GM19193 (cell line): Measurements from ENCODE around the gene NDUFS8.

Experiments used
- POLR2A ChIP-seq: IDR thresholded peaks from 4 replicates; pipeline ENCODE4 v1.6.1; 2011; ENCODE audit not compliant: insufficient read depth, insufficient read length; ENCODE audit errors: extremely low read depth

Gene NDUFS8

DNA sequence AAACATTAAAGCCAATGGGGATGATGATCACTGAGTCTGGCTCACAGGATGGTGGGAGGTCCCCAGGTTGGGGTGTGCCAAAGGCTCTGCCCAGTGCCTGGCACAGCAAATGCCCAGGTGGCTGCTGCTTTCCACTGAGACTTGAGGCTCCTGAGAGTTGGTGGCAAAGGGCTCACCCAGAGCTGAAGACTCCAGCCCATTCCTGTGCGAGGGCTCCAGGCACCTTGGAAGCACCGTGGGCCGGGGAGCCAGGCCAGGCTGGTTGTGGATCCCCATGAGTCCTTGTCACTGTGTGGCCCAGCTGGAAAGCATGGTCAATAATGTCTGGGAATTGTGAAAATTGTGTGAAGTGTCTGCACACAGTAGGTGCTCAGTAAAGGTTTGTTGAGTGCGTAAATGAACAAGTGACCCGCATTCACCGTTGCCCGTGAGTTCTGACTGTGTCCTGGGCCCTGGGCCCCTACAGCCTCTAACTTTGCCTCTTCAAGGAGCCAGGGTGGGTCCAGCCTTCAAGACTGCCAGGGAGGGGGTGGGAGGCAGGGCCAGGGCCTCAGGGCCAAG is 23.8 kb upstream of the NDUFS8 start:
- TF ChIP-seq POLR2A: no peak

GRCh38 chr11:68007498-68008380 is 22.7 kb upstream of the NDUFS8 start:
- no peak for TF ChIP-seq POLR2A

- no peak for TF ChIP-seq POLR2A
Observed at GRCh38 chr11:68008381-68009337, 21.8 kb upstream of the NDUFS8 start.

GRCh38 chr11:68009391-68010089 is 20.9 kb upstream of the NDUFS8 start:
- no peak for TF ChIP-seq POLR2A

- TF ChIP-seq POLR2A: no peak
Observed at GRCh38 chr11:68010090-68011041, 20.1 kb upstream of the NDUFS8 start, which contains the start of gene ALDH3B1. ALDH3B1 (plus strand) TSS chr11:68010327; CDS start chr11:68015298, 4,971 bp downstream.

DNA sequence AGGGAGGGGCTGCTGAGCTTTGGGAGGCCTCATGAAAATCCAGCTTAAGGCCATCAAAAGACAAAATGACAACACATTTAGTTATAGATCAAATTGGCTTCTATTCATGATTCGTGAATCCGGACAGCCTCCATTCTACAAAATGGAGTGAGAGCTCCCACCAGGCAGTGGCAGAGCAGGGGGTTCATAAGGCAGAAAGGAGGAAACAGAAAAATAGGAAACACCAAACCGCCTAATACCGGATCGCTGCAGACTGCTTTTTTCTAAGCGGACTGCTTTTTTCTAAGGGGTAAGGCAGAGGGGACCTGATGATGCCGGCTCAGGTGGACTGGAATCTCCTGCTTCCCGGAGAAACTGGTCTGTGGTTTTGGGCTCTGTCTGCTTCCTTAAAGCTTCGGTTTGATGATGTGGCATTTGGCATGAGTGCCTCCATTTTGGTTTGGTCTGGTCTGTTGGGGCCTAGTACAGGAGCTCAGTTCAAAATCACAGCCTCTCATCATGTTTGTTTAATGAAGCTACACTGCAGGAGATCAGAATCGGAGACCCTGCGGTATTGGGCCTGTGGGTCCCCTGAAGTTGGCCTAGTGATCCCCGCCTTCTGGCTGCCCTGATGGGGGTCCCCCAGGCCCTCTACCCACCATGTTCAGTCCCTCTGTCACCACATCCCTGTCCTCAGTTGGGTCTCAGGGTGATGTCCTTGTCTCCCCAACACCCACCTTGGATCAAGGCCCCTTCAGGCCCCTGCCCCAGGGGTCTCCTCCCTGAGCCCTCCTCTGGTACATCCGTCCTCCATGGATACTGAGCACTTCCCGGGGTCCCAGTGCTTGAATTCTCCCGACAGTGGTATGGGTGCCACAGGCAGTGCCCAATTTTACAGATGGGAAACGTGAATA is 19.2 kb upstream of the NDUFS8 start:
- TF ChIP-seq POLR2A: no peak

GRCh38 chr11:68012044-68012842 is 18.2 kb upstream of the NDUFS8 start:
- no peak for TF ChIP-seq POLR2A

DNA sequence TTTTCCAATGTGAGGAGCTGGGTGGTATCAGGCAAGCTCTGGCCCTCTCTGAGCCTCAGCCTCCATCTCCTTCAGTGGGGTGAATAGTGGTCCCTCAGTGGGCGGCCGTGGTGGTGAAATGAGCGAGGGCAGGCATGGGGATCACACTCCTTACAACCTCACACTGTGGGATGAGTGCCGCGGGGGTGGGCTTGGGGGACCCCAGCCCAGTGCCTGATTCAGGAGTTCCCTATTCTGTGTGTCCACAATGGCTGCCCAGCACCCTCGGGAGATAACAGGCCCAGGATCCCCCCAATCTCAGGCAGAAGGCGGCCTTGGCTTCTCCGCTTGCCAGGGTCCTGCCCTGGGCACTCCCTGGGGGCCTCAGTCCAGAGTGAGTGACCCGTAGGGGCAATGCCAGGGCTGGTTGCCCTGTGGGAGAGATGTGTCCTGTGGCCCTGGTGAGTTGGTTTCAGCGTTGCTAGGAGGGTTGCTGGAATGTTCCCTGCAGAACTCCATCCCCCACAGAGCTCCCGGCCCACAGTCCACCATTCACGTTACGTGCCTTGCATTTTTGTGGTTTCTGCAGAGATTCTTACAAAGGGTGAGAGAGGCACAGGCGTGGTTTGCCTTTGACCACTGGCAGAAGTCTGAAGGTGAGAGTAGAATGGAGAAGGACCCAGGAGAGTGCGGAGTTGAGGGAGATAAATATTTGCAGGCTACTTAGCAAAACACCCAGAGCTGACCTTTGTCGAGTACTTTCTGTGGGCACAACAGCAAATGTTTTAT is 17.5 kb upstream of the NDUFS8 start:
- TF ChIP-seq POLR2A: no peak

GRCh38 chr11:68013611-68014156 is 16.8 kb upstream of the NDUFS8 start:
- no peak for TF ChIP-seq POLR2A

DNA sequence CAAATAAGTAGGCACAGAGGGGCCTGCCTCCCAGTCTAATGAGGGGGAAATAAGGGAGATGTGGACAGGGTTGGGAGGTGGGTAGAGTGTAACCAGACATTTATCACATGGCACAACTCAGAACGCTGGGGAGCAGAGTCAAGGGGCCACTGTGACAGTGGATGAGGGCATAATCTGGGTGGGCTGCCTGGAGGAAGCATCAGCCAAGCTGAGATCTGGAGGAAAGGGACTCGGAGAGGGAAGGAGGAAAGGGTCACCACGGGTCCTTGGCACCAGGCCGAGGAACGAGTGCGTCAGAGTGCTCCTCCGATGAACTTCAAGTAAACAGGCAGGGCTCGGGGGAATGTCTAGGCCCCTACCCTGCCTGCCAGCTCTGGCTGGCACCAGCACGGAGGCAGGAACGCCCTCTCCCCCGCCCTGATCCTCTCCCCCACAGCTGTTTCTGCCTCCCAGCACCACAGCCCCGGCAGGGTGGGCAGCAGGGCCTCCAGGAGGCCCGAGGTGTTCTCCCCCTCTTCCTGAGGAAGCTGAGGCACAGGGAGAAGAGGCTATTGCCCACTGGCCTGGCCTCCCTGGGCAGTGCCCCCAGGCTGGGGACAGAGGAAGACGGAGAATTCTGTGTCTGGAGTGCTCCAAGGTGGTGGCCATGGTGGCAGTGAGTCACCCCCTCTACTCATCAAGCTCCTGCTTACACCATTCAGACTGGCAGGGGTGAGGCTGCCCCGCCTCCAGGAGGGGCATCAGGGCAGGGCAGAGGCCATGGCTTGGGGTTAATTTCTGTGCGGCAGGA is 16.1 kb upstream of the NDUFS8 start:
- TF ChIP-seq POLR2A: no peak
